Measurements from ENCODE around the gene AMER2. TPM values are rescaled to one million over a fixed set of nuclear protein-coding genes. Genes with fewer than 3 reads are reported as not detected.

Gene AMER2
- total and polyA plus RNA-seq, 2 experiments from 2014 or later = 0.31 to 0.76 TPM

- Mint-ChIP-seq H3K27me3 (ENCODE audit: insufficient read depth, low read depth, poor library complexity) (no peaks in the 10 kb centered on the region), H3K4me1 (peaks cover 11% of the 10 kb centered on the region), H3K4me3 (no peak overlapping the region), H3K27ac (no peak overlapping the region), H3K9me3 (no peaks in the 10 kb centered on the region), H3K36me3 (ENCODE audit: low read depth) (no peaks in the 10 kb centered on the region)
- Histone ChIP-seq H4K20me1 (replicated peaks; ENCODE audit: insufficient read depth) (no peaks in the 10 kb centered on the region), H3K36me3 (ENCODE audit: insufficient read depth) (no peaks in the 10 kb centered on the region), H3K79me2 (replicated peaks; ENCODE audit: insufficient read depth) (no peaks in the 10 kb centered on the region), H3K4me3 (no peak overlapping the region), H3K4me2 (no peak overlapping the region), H3K27me3 (ENCODE audit: insufficient read depth) (no peaks in the 10 kb centered on the region), H2AFZ (peak overlapping the region; percentile 73), H3K9me2 (ENCODE audit: insufficient read depth) (no peaks in the 10 kb centered on the region), H3F3A (replicated peaks; ENCODE audit: low read depth) (no peaks in the 10 kb centered on the region), H3K27ac (ENCODE audit: low read depth) (no peak overlapping the region), H3K4me1 (ENCODE audit: insufficient read depth) (peaks cover 12% of the 10 kb centered on the region)
- DNase-seq (ENCODE audit: low spot score) (no peak), ATAC-seq (no peak)
- TF ChIP-seq ZNF331 (CRISPR knock-in tag; IDR thresholded peaks at IDR 0.05; ENCODE audit: low read depth) (no peak), NANOG (IDR thresholded peaks at IDR 0.05; ENCODE audit: borderline replicate concordance) (no peak), ZNF462 (CRISPR knock-in tag; IDR thresholded peaks at IDR 0.05) (no peak), STAT1 (IDR thresholded peaks at IDR 0.05; ENCODE audit: unreplicated experiment) (no peak), JUNB (IDR thresholded peaks at IDR 0.05; ENCODE audit: unreplicated experiment) (no peak), ETS1 (IDR thresholded peaks at IDR 0.05) (no peak), REST (IDR thresholded peaks at IDR 0.05; ENCODE audit: unreplicated experiment) (no peak), CREB1 (CRISPR knock-in tag; IDR thresholded peaks at IDR 0.05; ENCODE audit: low read depth) (no peak), EZH2phosphoT487 (IDR thresholded peaks at IDR 0.05; ENCODE audit: unreplicated experiment) (no peak)
Observed at GRCh38 chr13:25217023-25217885, 45.2 kb upstream of the AMER2 start.

All from GM23338 (cell line).